Upper lobe of left lung (tissue), 4 donors: ENCODE measurements around the gene PRR5L.

Source experiments
- CTCF ChIP-seq, 6 experiments: fragments of 450-650 bp in 4 of 6; fragments of 200-600 bp in 2 of 6; sonication (generic) in 2 of 6; IDR thresholded peaks; one replicate each; pipeline ENCODE4 v1.5.1; 2016 to 2019; ENCODE audit warnings: antibody characterized with exemption in 6 of 6
- POLR2A ChIP-seq, 4 donors: fragments of 450-650 bp; IDR thresholded peaks; one replicate each; pipeline ENCODE4 v1.5.1; 2016 to 2017; ENCODE audit warnings: antibody characterized with exemption in 4 of 4, mild to moderate bottlenecking in 2 of 4

DNA sequence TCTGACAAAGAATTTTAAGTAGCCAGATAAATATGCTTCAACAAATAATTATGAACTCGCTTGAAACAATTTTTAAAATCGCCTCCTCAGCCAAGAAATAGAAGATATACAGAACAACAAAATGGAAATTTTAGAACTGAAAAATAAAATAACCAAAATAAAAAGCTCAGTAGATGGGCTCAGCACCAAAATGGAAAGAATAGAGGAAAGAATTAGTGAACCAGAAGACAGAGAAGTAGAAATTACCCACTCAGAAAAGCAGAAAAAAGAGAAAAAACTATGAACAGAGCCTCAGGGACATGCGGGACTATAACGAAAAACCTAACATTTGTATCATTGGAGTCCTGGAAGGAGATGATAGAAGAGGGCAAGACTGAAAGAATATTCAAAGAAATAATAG, 14.2 kb upstream of the PRR5L start:
- TF ChIP-seq POLR2A (IDR thresholded peaks at IDR 0.05), result no peak
- no peak for TF ChIP-seq CTCF (IDR thresholded peaks at IDR 0.05)
